Measurements from ENCODE around the gene FILIP1L. TPM values are rescaled to one million over a fixed set of nuclear protein-coding genes. Genes with fewer than 3 reads are reported as not detected.
A peak's percentile ranks its signal among the peaks of the same experiment; 100 is the strongest.

FILIP1L gene
- total RNA-seq, 1 donor from 2014 or later, result 29.2 TPM

GRCh38 chr3:100072326-100073048 lies 41.8 kb downstream of the FILIP1L start:
- Histone ChIP-seq H3K27ac (ENCODE audit: low read depth, low read length) (no peak overlapping the region), H3K9me3 (ENCODE audit: control insufficient read depth in 3 of 3, low read length in 3 of 3) (no peaks in the 10 kb centered on the region), H3K36me3 (ENCODE audit: control insufficient read depth in 3 of 3, insufficient read depth in 3 of 3, low read length in 3 of 3) (peaks cover 0 to 5% (median 0%) of the 10 kb centered on the region in 3 donors), H3K9ac (ENCODE audit: low read depth in 1 of 3, low read length in 3 of 3) (no peak overlapping the region), H3K4me1 (ENCODE audit: control insufficient read depth in 3 of 3, insufficient read depth in 3 of 3, low read length in 3 of 3) (peaks cover 27 to 52% (median 48%) of the 10 kb centered on the region in 3 donors), H3K27me3 (ENCODE audit: control insufficient read depth in 3 of 3, insufficient read depth in 3 of 3, low read length in 3 of 3) (no peaks in the 10 kb centered on the region), H3K4me3 (ENCODE audit: low read length in 3 of 3) (no peak overlapping the region)

GRCh38 chr3:100069472-100069871 lies 44.8 kb downstream of the FILIP1L start:
- no peak overlapping the region for H3K4me3 ChIP-seq (ENCODE audit: low read length in 3 of 3)

GRCh38 chr3:100068826-100069225 lies 45.5 kb downstream of the FILIP1L start:
- H3K4me1 ChIP-seq (ENCODE audit: control insufficient read depth in 3 of 3, insufficient read depth in 3 of 3, low read length in 3 of 3), result peaks cover 10 to 36% (median 35%) of the 10 kb centered on the region in 3 donors
- H3K27ac ChIP-seq (ENCODE audit: low read depth, low read length), result peak overlapping the region; percentile 59
- H3K4me3 ChIP-seq (ENCODE audit: low read length in 3 of 3), result no peak overlapping the region
- no peaks in the 10 kb centered on the region for H3K27me3 ChIP-seq (ENCODE audit: control insufficient read depth in 3 of 3, insufficient read depth in 3 of 3, low read length in 3 of 3)
- H3K9ac ChIP-seq (ENCODE audit: low read depth in 1 of 3, low read length in 3 of 3), result no peak overlapping the region
- no peaks in the 10 kb centered on the region for H3K9me3 ChIP-seq (ENCODE audit: control insufficient read depth in 3 of 3, low read length in 3 of 3)
- H3K36me3 ChIP-seq (ENCODE audit: control insufficient read depth in 3 of 3, insufficient read depth in 3 of 3, low read length in 3 of 3), result peaks cover 0 to under 1% (median 0%) of the 10 kb centered on the region in 3 donors

More at GRCh38 chr3:100069472-100069871, 44.8 kb downstream of the FILIP1L start:
- Histone ChIP-seq H3K27ac (ENCODE audit: low read depth, low read length) (peak overlapping the region; percentile 59), H3K9ac (ENCODE audit: low read depth in 1 of 3, low read length in 3 of 3) (no peak overlapping the region), H3K9me3 (ENCODE audit: control insufficient read depth in 3 of 3, low read length in 3 of 3) (no peaks in the 10 kb centered on the region), H3K36me3 (ENCODE audit: control insufficient read depth in 3 of 3, insufficient read depth in 3 of 3, low read length in 3 of 3) (peaks cover 0 to 3% (median 0%) of the 10 kb centered on the region in 3 donors), H3K27me3 (ENCODE audit: control insufficient read depth in 3 of 3, insufficient read depth in 3 of 3, low read length in 3 of 3) (no peaks in the 10 kb centered on the region), H3K4me1 (ENCODE audit: control insufficient read depth in 3 of 3, insufficient read depth in 3 of 3, low read length in 3 of 3) (peaks cover 14 to 40% (median 39%) of the 10 kb centered on the region in 3 donors)

- no peaks in the 10 kb centered on the region for H3K36me3 ChIP-seq (ENCODE audit: control insufficient read depth in 3 of 3, insufficient read depth in 3 of 3, low read length in 3 of 3)
- no peak overlapping the region for H3K27ac ChIP-seq (ENCODE audit: low read depth, low read length)
- H3K4me1 ChIP-seq (ENCODE audit: control insufficient read depth in 3 of 3, insufficient read depth in 3 of 3, low read length in 3 of 3), result peaks cover 9 to 34% (median 29%) of the 10 kb centered on the region in 3 donors
- no peak overlapping the region for H3K9ac ChIP-seq (ENCODE audit: low read depth in 1 of 3, low read length in 3 of 3)
- H3K9me3 ChIP-seq (ENCODE audit: control insufficient read depth in 3 of 3, low read length in 3 of 3), result no peaks in the 10 kb centered on the region
- H3K27me3 ChIP-seq (ENCODE audit: control insufficient read depth in 3 of 3, insufficient read depth in 3 of 3, low read length in 3 of 3), result no peaks in the 10 kb centered on the region
- H3K4me3 ChIP-seq (ENCODE audit: low read length in 3 of 3), result no peak overlapping the region
These were observed 46.7 kb downstream of the FILIP1L start for GRCh38 chr3:100067589-100067988.

GRCh38 chr3:100063929-100064461 lies 50.3 kb downstream of the FILIP1L start:
- H3K9me3 ChIP-seq (ENCODE audit: control insufficient read depth in 3 of 3, low read length in 3 of 3), result no peaks in the 10 kb centered on the region
- H3K27ac ChIP-seq (ENCODE audit: low read depth, low read length), result peak overlapping the region; percentile 4
- H3K9ac ChIP-seq (ENCODE audit: low read depth in 1 of 3, low read length in 3 of 3), result no peak overlapping the region
- H3K4me3 ChIP-seq (ENCODE audit: low read length in 3 of 3), result no peak overlapping the region
- H3K27me3 ChIP-seq (ENCODE audit: control insufficient read depth in 3 of 3, insufficient read depth in 3 of 3, low read length in 3 of 3), result no peaks in the 10 kb centered on the region
- peaks cover 9 to 19% (median 11%) of the 10 kb centered on the region in 3 donors for H3K4me1 ChIP-seq (ENCODE audit: control insufficient read depth in 3 of 3, insufficient read depth in 3 of 3, low read length in 3 of 3)
- no peaks in the 10 kb centered on the region for H3K36me3 ChIP-seq (ENCODE audit: control insufficient read depth in 3 of 3, insufficient read depth in 3 of 3, low read length in 3 of 3)

GRCh38 chr3:100062665-100063064 lies 51.6 kb downstream of the FILIP1L start:
- Histone ChIP-seq H3K27me3 (ENCODE audit: control insufficient read depth in 3 of 3, insufficient read depth in 3 of 3, low read length in 3 of 3) (no peaks in the 10 kb centered on the region), H3K4me3 (ENCODE audit: low read length in 3 of 3) (no peak overlapping the region), H3K4me1 (ENCODE audit: control insufficient read depth in 3 of 3, insufficient read depth in 3 of 3, low read length in 3 of 3) (peaks cover 3 to 10% (median 9%) of the 10 kb centered on the region in 3 donors), H3K27ac (ENCODE audit: low read depth, low read length) (no peak overlapping the region), H3K9ac (ENCODE audit: low read depth in 1 of 3, low read length in 3 of 3) (no peak overlapping the region), H3K9me3 (ENCODE audit: control insufficient read depth in 3 of 3, low read length in 3 of 3) (no peaks in the 10 kb centered on the region), H3K36me3 (ENCODE audit: control insufficient read depth in 3 of 3, insufficient read depth in 3 of 3, low read length in 3 of 3) (no peaks in the 10 kb centered on the region)

- Histone ChIP-seq H3K4me3 (ENCODE audit: low read length in 3 of 3) (no peak overlapping the region), H3K9ac (ENCODE audit: low read depth in 1 of 3, low read length in 3 of 3) (no peak overlapping the region), H3K36me3 (ENCODE audit: control insufficient read depth in 3 of 3, insufficient read depth in 3 of 3, low read length in 3 of 3) (no peaks in the 10 kb centered on the region), H3K4me1 (ENCODE audit: control insufficient read depth in 3 of 3, insufficient read depth in 3 of 3, low read length in 3 of 3) (peaks cover 3 to 9% (median 9%) of the 10 kb centered on the region in 3 donors), H3K9me3 (ENCODE audit: control insufficient read depth in 3 of 3, low read length in 3 of 3) (no peaks in the 10 kb centered on the region), H3K27ac (ENCODE audit: low read depth, low read length) (no peak overlapping the region), H3K27me3 (ENCODE audit: control insufficient read depth in 3 of 3, insufficient read depth in 3 of 3, low read length in 3 of 3) (no peaks in the 10 kb centered on the region)
These were observed 53.4 kb downstream of the FILIP1L start for GRCh38 chr3:100060685-100061484.

GRCh38 chr3:100059472-100059871 lies 54.8 kb downstream of the FILIP1L start:
- no peak overlapping the region for H3K9ac ChIP-seq (ENCODE audit: low read depth in 1 of 3, low read length in 3 of 3)
- no peaks in the 10 kb centered on the region for H3K9me3 ChIP-seq (ENCODE audit: control insufficient read depth in 3 of 3, low read length in 3 of 3)
- H3K4me3 ChIP-seq (ENCODE audit: low read length in 3 of 3), result no peak overlapping the region
- H3K27me3 ChIP-seq (ENCODE audit: control insufficient read depth in 3 of 3, insufficient read depth in 3 of 3, low read length in 3 of 3), result no peaks in the 10 kb centered on the region
- H3K4me1 ChIP-seq (ENCODE audit: control insufficient read depth in 3 of 3, insufficient read depth in 3 of 3, low read length in 3 of 3), result peaks cover 3 to 9% (median 5%) of the 10 kb centered on the region in 3 donors
- no peak overlapping the region for H3K27ac ChIP-seq (ENCODE audit: low read depth, low read length)
- peaks cover 0 to 4% (median 0%) of the 10 kb centered on the region in 3 donors for H3K36me3 ChIP-seq (ENCODE audit: control insufficient read depth in 3 of 3, insufficient read depth in 3 of 3, low read length in 3 of 3)

GRCh38 chr3:100057716-100058575 lies 56.4 kb downstream of the FILIP1L start:
- Histone ChIP-seq H3K4me3 (ENCODE audit: low read length in 3 of 3) (no peak overlapping the region), H3K27ac (ENCODE audit: low read depth, low read length) (no peak overlapping the region), H3K27me3 (ENCODE audit: control insufficient read depth in 3 of 3, insufficient read depth in 3 of 3, low read length in 3 of 3) (no peaks in the 10 kb centered on the region), H3K4me1 (ENCODE audit: control insufficient read depth in 3 of 3, insufficient read depth in 3 of 3, low read length in 3 of 3) (peaks cover 3 to 9% (median 5%) of the 10 kb centered on the region in 3 donors), H3K9ac (ENCODE audit: low read depth in 1 of 3, low read length in 3 of 3) (no peak overlapping the region), H3K36me3 (ENCODE audit: control insufficient read depth in 3 of 3, insufficient read depth in 3 of 3, low read length in 3 of 3) (peaks cover 0 to 7% (median 0%) of the 10 kb centered on the region in 3 donors), H3K9me3 (ENCODE audit: control insufficient read depth in 3 of 3, low read length in 3 of 3) (no peaks in the 10 kb centered on the region)

Data from skeletal muscle tissue (tissue), 4 donors.